Epithelial cell of esophagus (primary cell): ENCODE results near the gene ATRX.
"Not testable (repeated sequence)": the region's sequence is repeated elsewhere in the genome, so short reads cannot be mapped to it uniquely, and the experiment has no call there.

Source experiments
- DNase-seq: peaks from one replicate; pipeline ENCODE4 v3.0.0; 2010; ENCODE audit warnings: low read depth
- H3K4me3 ChIP-seq: 2 replicates; pipeline ENCODE4 v1.5.1; 2011; ENCODE audit warnings: mild to moderate bottlenecking, low read length, control low read depth
- TF ChIP-seq, protein P1 (sequence below): IDR thresholded peaks from 2 replicates; pipeline ENCODE4 v1.5.1; 2011; ENCODE audit warnings: low read depth, mild to moderate bottlenecking, low read length, control low read depth, inconsistent platforms; ENCODE audit not compliant: insufficient read depth; ENCODE audit errors: missing control alignments

ATRX gene

GRCh38 chrX:77793946-77794345 is 7.9 kb upstream of the ATRX start:
- TF ChIP-seq, protein P1, sequence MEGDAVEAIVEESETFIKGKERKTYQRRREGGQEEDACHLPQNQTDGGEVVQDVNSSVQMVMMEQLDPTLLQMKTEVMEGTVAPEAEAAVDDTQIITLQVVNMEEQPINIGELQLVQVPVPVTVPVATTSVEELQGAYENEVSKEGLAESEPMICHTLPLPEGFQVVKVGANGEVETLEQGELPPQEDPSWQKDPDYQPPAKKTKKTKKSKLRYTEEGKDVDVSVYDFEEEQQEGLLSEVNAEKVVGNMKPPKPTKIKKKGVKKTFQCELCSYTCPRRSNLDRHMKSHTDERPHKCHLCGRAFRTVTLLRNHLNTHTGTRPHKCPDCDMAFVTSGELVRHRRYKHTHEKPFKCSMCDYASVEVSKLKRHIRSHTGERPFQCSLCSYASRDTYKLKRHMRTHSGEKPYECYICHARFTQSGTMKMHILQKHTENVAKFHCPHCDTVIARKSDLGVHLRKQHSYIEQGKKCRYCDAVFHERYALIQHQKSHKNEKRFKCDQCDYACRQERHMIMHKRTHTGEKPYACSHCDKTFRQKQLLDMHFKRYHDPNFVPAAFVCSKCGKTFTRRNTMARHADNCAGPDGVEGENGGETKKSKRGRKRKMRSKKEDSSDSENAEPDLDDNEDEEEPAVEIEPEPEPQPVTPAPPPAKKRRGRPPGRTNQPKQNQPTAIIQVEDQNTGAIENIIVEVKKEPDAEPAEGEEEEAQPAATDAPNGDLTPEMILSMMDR: no peak
- H3K4me3 ChIP-seq: no peak overlapping the region
- DNase-seq: peak; percentile 53

DNA sequence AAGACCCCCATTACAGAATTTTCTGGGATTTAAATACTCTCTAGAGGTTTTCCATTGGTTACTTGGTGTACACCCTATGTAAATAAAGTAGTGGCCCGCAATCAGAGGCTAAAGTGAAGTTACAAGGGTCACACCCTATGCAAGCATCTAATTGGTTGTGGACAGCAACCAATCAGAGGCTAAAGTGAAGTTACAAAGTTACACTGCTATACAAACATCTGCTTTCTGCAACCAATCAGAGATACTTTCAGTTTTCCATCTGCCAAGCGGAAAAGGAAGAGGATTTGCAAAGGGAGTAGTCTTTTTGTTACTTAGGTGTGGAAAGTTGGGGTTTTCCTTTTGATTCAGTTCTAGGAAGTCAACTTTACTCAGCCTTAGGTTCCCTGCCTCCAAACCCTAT is 2.0 kb upstream of the ATRX start:
- DNase-seq: peak; percentile 1
- H3K4me3 ChIP-seq: no peak overlapping the region
- TF ChIP-seq, protein P1: no peak

DNA sequence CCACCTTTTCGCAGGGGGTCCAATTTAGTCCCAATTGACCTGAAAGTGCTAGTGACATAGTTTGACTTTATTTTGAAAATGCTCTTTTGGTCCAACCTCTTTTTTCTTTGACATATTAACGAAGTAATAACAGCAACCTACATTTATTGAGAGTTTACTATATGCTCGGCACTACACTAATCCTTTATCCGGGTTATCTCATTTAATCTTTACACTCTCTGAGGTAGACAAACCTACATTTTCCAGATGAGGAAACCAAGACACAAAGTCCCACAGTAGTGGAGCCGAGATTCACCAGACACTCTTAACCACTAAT is 307 bp upstream of the ATRX start:
- peak overlapping the region; percentile 65 for H3K4me3 ChIP-seq
- no peak for DNase-seq
- TF ChIP-seq, protein P1: no peak

DNA sequence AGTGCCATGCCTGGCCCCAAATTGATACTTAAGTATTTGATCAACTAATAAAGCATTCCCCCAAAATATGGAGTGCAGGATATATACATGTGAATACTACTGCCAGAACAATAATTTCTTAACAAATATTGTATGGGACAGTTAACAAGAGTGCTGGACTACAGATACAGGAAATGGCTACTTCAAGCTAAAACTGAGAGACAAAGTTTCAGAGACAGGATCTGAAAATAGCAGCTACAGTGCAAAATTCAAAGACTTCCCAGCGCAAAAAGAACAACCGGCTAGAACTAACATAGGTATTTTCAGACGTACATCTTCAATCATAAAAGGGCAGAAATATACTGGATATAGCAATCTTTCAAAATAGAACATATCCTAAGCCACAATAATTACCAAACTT is 6.3 kb downstream of the ATRX start:
- TF ChIP-seq, protein P1: no peak
- no peak for DNase-seq
- no peak overlapping the region for H3K4me3 ChIP-seq

- TF ChIP-seq, protein P1: no peak
- H3K4me3 ChIP-seq: no peak overlapping the region
- no peak for DNase-seq
Observed at GRCh38 chrX:77776659-77777058, 9.4 kb downstream of the ATRX start.

DNA sequence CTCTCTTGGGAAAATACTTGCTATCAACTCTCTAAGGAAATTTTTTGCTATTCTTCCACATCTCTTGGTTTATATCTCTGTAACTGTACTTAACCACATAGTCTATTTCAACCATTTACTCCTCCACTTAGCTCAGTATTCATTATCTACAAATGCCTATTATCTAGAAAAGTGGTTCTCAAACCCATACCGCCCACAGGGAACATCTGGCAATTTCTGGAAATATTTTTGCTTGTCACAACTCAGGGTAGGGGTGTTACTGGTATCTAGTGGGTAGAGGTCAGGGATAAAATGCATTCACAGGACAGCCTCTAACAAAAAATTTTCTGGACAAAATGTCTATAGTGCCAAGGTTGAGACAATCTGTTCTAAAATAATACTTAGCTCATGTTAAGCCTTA is 14.4 kb downstream of the ATRX start:
- TF ChIP-seq, protein P1: no peak
- no peak overlapping the region for H3K4me3 ChIP-seq
- DNase-seq: no peak

DNA sequence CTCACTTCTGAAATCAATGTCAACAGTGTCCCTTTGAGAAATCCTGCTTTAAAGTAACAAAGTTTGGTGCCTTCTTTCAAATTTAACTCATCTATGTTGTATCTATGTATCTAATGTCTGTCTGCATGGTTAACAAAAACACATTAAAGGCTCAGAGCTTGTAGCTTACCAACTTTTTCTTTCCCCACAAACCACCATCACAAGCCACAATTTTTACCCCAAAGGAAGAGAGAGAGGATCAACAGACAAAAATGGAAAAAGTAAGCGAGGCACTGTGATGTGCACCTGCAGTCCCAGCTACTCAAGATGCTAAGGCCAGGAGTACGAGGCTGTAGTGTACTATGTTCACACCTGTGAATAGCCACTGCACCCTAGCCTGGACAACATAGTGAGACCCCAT is 17.2 kb downstream of the ATRX start:
- DNase-seq: no peak
- TF ChIP-seq, protein P1: no peak
- no peak overlapping the region for H3K4me3 ChIP-seq

- not testable (repeated sequence) for H3K4me3 ChIP-seq
Observed at GRCh38 chrX:77766212-77766611, 19.8 kb downstream of the ATRX start.

More at GRCh38 chrX:77766212-77766611, 19.8 kb downstream of the ATRX start:
- not testable (repeated sequence) for DNase-seq
